COLO668 (cell line): ENCODE measurements around the gene ARHGEF28.

Experiments
- DNase-seq: peaks from one replicate; lab custom pipeline; 2025; ENCODE audit not compliant: unreplicated experiment; lab: John Stamatoyannopoulos, UW

Gene ARHGEF28

GRCh38 chr5:73691302-73692080, 65.5 kb downstream of the ARHGEF28 start:
- DNase-seq = no peak

DNA sequence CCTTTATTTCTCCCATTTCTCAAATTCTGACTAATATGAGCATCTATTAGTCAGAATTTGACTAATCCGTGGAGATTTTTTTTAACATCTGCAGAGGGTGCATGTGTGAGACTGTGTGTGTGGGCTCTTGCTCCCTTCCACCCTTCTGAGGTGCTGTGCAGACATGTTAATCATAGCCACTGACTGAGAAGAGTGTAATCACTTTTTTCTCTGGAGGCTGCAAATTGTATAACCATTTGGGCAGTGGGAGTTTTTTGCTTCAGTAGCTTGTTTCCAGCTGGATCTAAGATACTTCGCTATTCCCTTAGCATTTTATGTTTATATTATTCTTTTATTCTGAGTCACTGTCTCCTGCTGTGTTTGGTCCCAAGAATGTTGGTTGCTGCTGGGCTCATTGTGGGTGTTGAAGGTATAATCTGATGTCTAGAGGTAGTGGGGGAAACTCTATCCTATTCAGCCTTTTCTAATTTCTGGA, 66.2 kb downstream of the ARHGEF28 start:
- no peak for DNase-seq

DNA sequence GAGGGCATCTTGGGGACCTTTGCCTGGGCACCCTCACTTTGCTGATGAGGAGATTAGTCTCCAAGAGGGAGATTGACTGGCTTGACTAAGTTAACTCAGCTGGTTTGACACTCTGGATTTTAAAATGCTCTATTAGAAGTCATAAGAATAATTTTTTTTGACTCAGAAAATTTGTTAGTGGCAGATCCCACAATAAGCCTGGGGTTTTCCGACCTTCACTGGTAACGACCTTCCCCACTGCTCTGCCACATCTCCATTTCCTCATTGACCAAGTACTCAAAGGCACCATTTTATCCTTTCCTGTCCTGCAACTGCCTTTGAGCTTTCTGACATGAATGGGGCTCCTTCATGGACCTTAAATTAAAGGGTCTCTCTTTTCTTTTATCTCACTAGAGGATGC, 67.0 kb downstream of the ARHGEF28 start:
- DNase-seq = no peak

GRCh38 chr5:73693573-73694061, 67.6 kb downstream of the ARHGEF28 start:
- DNase-seq = no peak

DNA sequence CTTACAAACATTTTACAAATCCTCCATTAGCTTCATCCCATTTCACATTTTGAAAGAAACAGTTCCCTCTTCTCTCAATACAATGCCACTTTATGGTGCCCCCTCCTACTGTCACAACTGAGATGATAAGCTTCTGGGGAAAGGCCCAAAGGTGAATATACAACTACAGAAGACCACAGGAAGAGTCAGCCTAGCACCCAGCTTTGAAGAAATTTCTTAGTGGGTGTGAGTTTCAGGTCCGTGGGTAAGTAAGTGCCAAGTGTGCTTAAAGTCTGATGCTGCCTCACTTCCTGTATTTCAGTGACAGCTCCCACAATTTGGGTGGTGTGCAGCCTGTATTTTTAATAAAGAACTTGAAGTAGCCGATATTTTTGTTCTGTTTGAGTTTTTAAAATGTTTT, 68.1 kb downstream of the ARHGEF28 start:
- DNase-seq = no peak

DNA sequence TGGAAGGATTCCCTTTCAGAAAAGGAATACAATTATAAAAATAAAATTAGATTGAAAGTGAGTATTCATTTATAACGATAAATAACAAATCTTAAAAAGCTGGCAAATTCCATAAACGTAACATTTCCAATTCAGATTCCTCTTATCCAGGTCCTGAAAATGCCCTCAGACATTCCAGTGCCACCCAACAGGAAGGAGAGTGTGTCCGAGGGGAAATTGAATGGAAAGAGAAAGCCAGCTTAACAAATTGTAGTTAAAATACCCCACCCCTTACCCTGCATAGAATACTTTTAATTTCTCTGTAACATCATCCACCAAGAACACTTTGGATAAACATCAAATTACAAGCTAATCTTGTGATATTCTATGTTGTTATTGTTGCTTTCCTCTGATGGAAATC, 72.0 kb downstream of the ARHGEF28 start:
- DNase-seq = no peak

DNA sequence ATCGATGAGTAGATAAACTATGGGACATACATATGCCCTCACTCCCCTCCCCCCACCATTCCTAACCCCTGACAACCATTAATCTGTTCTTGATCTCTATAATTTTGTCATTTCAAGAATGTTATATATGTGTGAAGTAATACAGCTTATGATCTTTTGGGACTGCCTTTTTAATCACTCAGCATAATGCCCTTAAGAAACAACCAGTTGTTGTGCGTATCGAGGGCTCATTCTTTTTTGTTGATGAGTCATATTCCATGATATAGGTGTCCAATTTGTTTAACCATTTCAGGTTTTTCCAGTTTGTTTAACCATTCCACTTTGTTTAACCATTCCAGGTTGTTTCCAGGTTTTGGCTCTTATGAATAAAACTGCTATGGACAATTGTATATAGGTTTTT, 75.6 kb downstream of the ARHGEF28 start:
- no peak for DNase-seq

DNA sequence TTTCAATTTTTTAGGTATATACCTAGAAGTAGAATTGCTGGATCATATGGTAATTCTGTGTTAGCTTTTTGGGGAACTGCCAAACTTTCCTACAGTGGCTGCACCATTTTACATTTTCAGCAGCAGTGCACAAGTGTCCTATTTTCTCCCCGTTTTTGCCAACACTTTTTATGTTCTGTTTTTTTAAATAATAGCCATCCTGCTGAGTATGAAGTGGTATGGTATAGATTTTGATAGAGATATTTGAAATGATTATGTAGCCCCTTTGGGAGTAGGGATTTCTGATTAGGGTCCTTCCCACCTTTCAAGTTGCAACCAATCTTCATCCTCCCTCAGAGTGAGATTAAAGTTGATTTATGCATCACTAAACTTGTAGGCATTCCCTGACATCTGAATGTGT, 76.5 kb downstream of the ARHGEF28 start:
- no peak for DNase-seq

GRCh38 chr5:73702951-73703350, 77.0 kb downstream of the ARHGEF28 start:
- DNase-seq = no peak

- DNase-seq = no peak
These were observed 79.4 kb downstream of the ARHGEF28 start for GRCh38 chr5:73705364-73705763.

DNA sequence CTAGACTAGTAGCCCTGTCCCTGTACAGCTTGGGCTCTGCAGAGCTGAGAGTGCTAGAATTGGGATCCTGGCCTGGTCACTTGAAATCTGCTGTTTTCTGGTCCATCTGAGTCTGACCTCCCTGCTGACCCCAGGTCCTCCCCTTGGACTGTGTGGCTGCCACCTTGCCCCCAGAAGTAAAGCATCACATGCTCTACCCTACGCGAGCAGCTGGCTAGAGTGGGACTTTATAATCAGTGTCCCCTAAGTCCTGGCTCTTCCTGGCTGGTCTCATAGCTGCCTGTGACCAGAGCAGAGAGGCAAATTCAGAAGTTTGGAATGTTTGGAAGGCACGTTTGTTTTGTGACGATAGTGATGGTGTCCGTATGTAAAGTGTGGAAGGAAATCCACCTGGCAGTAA, 81.0 kb downstream of the ARHGEF28 start:
- DNase-seq = no peak

GRCh38 chr5:73709536-73710129, 83.6 kb downstream of the ARHGEF28 start:
- DNase-seq = no peak

DNA sequence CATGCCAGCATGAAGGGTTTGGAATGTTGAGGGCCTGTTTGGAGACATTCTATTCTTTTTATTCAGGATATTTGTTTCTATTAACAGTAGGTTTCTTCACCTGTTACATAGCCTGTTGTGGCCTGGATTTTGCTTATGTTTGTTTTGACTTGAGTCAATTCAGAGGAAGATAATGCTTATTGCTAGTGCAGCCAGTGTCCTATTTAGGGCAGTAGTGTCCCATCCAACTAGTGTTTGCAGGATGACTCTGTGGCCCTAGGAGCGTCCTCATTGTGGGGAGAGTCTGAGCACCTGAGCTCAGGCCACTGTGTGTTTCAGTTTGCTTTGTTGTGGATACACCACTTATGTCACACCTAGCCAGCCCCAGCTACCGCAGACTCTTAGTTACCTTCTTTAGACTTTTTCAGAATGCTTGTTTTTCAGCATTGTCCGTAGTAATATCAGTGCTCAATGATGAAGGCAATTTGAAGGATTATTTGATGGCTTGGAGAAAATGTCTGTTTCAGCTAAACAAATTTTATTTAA, 90.3 kb downstream of the ARHGEF28 start:
- DNase-seq = no peak

DNA sequence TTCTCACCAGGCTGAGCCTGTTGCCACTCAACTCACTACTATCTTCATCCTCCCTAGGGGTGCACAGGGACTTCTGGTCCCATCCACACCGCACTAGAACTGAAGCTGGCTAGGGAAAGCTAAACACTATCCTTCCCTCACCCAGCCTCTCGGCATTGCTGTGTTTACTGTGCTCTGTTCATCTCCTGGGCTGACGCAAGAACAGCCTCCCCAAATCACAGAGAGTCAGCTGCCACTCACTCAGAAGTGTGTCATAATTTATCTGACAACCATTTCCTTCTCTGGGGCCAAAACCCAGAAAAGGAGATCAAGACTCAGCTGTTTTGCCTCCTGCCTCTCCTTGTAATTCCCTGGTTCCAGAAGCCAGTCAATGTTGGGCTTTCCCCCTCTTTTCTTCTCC, 92.8 kb downstream of the ARHGEF28 start:
- DNase-seq = no peak

GRCh38 chr5:73719632-73720031, 93.6 kb downstream of the ARHGEF28 start:
- no peak for DNase-seq

GRCh38 chr5:73722231-73722630, 96.2 kb downstream of the ARHGEF28 start:
- no peak for DNase-seq

- DNase-seq = no peak
These were observed 100.1 kb downstream of the ARHGEF28 start for GRCh38 chr5:73726071-73726470.

DNA sequence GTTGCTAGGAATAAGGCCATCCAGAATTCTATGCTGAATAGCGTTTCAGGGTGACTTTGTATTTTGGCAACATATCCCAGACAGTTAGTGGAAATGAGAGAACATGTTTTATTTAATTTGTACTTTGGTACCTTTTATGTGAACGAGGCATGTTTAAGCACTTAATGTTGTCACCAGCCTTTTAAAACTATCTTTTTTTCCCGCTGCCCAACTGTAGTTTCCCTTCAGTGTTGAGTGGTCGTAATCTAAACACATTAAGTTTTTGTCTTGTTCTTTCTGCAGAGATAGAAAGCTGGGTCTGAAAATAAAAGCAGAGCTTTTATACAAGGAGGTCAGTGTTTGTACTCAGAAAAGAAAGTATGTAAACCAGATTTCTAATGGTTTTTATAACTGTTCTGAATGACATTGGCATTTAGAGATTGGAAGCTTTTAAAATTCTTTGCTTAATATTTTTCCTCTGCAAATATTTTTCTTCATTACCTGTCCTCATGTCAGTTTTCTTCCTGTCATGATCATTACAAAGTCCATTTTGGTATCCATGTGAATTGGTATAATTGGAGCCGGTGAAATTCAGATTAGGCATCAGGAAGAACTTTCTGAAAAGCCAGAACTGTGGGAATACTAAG, 100.7 kb downstream of the ARHGEF28 start:
- no peak for DNase-seq

DNA sequence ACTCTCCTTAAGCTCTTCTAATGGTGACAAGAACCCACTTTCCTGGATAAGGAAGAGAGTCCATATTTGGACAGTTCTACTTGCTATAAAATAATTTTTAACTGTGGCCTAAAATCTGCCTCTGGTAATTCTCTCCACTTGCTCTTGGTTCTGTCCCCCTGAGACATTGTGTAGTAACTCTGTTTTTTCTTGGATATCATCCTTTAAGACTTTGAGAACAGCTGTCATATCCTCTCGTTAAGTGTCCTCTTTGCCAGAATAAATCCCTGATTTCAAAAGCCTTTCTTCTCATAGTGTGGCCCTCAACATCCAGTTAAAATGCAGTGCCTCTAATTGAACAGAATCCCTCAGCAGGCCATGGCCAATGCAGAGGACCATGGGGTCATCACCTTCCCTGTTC, 101.5 kb downstream of the ARHGEF28 start:
- DNase-seq = no peak

DNA sequence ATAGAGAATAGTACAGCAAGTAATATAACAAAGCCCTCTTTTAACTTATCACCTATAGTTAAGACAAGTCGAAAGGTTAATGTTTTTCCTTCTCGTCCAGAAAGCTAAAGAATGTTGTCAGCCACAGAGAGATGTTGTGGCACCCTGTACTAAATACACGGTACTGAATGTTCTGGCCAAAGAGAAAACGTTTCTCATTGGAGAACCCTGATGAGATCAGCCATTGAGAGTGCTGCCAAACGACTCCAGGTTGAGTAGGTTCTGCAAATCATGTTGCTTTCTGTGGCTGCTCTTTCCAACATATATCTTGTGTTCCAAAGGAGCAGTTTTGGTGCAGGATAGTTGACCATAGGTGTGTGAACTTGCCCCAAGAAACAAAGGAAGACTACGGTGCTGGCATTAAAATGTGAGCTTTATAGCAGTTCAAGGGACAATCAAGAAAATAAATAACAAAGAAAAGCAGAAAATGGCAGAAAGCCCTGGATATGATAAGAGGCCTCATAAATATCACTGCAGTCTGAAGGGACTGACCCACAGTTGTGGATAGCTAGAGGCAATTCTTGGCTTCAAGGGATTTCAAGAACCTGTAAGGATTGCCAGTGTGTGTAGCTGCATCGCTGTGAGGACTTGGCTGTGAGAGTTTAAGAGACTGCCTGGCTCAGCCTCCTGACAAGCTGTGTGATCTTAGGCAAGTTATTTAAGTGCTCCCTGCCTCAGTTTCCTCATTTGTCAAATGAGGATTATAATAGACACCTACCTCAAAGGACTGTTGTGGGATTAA, 102.7 kb downstream of the ARHGEF28 start:
- no peak for DNase-seq

DNA sequence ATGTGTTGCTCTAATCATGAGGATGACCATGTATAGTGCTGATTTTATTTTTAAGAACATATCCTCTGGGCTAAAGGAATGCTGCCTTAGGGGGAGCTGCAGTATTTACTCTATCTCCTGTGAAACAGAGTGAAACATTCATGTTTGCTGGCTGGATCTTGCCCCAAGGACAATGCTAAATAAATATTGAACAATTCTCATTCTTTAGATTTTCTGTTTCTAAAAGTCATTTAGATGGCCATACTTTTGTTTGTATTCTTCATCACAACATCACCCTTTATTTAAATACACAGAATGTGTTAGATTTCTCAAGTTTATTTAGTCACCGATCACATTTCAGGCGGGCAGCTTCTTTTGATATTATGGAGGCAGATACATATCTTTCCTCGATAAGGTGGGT, 103.3 kb downstream of the ARHGEF28 start:
- no peak for DNase-seq
